GM23338 (cell line): ENCODE results near the gene SAP130. TPM values are rescaled to one million over a fixed set of nuclear protein-coding genes. Genes with fewer than 3 reads are reported as not detected.

Experiments
- ATAC-seq: fragments of 200-7000 bp; cut with Tn5 transposase; 3 replicates; pipeline ENCODE4 v1.9.1; 2020
- DNase-seq: peaks from one replicate; pipeline ENCODE4 v3.0.0-alpha.2; 2015; ENCODE audit warnings: low spot score
- H2AFZ ChIP-seq: fragments of 200-600 bp; sonication (generic); 2 replicates; pipeline ENCODE4 v1.8.0; 2016; ENCODE audit warnings: antibody characterized with exemption, mild to moderate bottlenecking, moderate library complexity
- H3F3A ChIP-seq: fragments of 200-600 bp; sonication (generic); replicated peaks from 2 replicates; pipeline ENCODE4 v1.8.0; 2017; ENCODE audit warnings: antibody characterized with exemption, mixed run types, low read depth
- H3K27ac ChIP-seq: fragments of 200-600 bp; sonication (generic); 2 replicates; pipeline ENCODE4 v1.6.1; 2016; ENCODE audit warnings: low read depth
- H3K27me3 ChIP-seq: fragments of 200-600 bp; sonication (generic); 2 replicates; pipeline ENCODE4 v1.8.0; 2016; ENCODE audit warnings: mild to moderate bottlenecking, mixed run types, moderate library complexity; ENCODE audit not compliant: insufficient read depth
- H3K36me3 ChIP-seq: fragments of 200-600 bp; sonication (generic); 2 replicates; pipeline ENCODE4 v1.8.0; 2016; ENCODE audit warnings: mild to moderate bottlenecking; ENCODE audit not compliant: insufficient read depth
- H3K4me1 ChIP-seq: fragments of 200-600 bp; sonication (generic); 2 replicates; pipeline ENCODE4 v1.8.0; 2016; ENCODE audit warnings: mild to moderate bottlenecking, moderate library complexity; ENCODE audit not compliant: insufficient read depth
- H3K4me2 ChIP-seq: fragments of 200-600 bp; sonication (generic); 2 replicates; pipeline ENCODE4 v1.7.1; 2017; ENCODE audit warnings: mixed run types
- H3K4me3 ChIP-seq: fragments of 200-600 bp; sonication (generic); 2 replicates; pipeline ENCODE4 v1.6.1; 2016; ENCODE audit warnings: mixed run types
- H3K79me2 ChIP-seq: fragments of 200-600 bp; sonication (generic); replicated peaks from 2 replicates; pipeline ENCODE4 v1.8.0; 2017; ENCODE audit warnings: mild to moderate bottlenecking; ENCODE audit not compliant: insufficient read depth
- H3K9me2 ChIP-seq: fragments of 200-600 bp; sonication (generic); 2 replicates; pipeline ENCODE4 v1.8.0; 2017; ENCODE audit not compliant: insufficient read depth
- H4K20me1 ChIP-seq: fragments of 200-600 bp; sonication (generic); replicated peaks from 2 replicates; pipeline ENCODE4 v1.8.0; 2017; ENCODE audit warnings: mild to moderate bottlenecking; ENCODE audit not compliant: insufficient read depth
- H3K27ac Mint-ChIP-seq: 2 replicates; pipeline ENCODE4 v1.8.0; 2020; ENCODE audit warnings: inconsistent platforms, mild to moderate bottlenecking, moderate library complexity, mixed read lengths
- H3K27me3 Mint-ChIP-seq: 3 replicates; pipeline ENCODE4 v1.8.0; 2022; ENCODE audit warnings: low read depth, mild to moderate bottlenecking, moderate library complexity, mixed read lengths, inconsistent platforms; ENCODE audit not compliant: insufficient read depth, poor library complexity
- H3K36me3 Mint-ChIP-seq: 3 replicates; pipeline ENCODE4 v1.8.0; 2021; ENCODE audit warnings: low read depth, mild to moderate bottlenecking, inconsistent platforms, moderate library complexity, mixed read lengths
- H3K4me1 Mint-ChIP-seq: 3 replicates; pipeline ENCODE4 v1.8.0; 2020; ENCODE audit warnings: mild to moderate bottlenecking, inconsistent platforms, mixed read lengths
- H3K4me3 Mint-ChIP-seq: 3 replicates; pipeline ENCODE4 v1.8.0; 2021; ENCODE audit warnings: moderate library complexity, mild to moderate bottlenecking, inconsistent platforms, mixed read lengths
- H3K9me3 Mint-ChIP-seq: 3 replicates; pipeline ENCODE4 v1.8.0; 2020; ENCODE audit warnings: moderate library complexity, mild to moderate bottlenecking, inconsistent platforms, mixed read lengths
- CREB1 ChIP-seq: fragments of 250-450 bp; sonication (Bioruptor Pico); IDR thresholded peaks from 2 replicates; pipeline ENCODE4 v1.5.0; 2020; ENCODE audit warnings: low read depth, mild to moderate bottlenecking, moderate library complexity
- CTCF ChIP-seq, 2 experiments: fragments of 200-600 bp in 1 of 2; sonication (generic) in 1 of 2; conservative IDR thresholded peaks; 2 replicates each; pipeline versions ENCODE4 v1.5.1 to v1.6.1; 2016 to 2017; ENCODE audit warnings: antibody characterized with exemption in 2 of 2, low read depth in 2 of 2, mild to moderate bottlenecking in 2 of 2, moderate library complexity in 1 of 2
- ETS1 ChIP-seq: IDR thresholded peaks from 2 replicates; pipeline ENCODE4 v1.6.1; 2016; ENCODE audit warnings: antibody characterized with exemption
- EZH2 ChIP-seq: fragments of 200-600 bp; sonication (generic); IDR thresholded peaks from one replicate; pipeline ENCODE4 v1.8.0; 2017; ENCODE audit warnings: antibody characterized with exemption, mild to moderate bottlenecking, low read depth; ENCODE audit not compliant: unreplicated experiment
- EZH2phosphoT487 ChIP-seq: fragments of 200-600 bp; sonication (generic); IDR thresholded peaks from one replicate; pipeline ENCODE4 v1.8.1; 2018; ENCODE audit warnings: antibody characterized with exemption; ENCODE audit not compliant: unreplicated experiment
- JUNB ChIP-seq: IDR thresholded peaks from one replicate; pipeline ENCODE4 v1.6.1; 2016; ENCODE audit warnings: antibody characterized with exemption; ENCODE audit not compliant: unreplicated experiment
- NANOG ChIP-seq: IDR thresholded peaks from 2 replicates; pipeline ENCODE4 v1.6.1; 2016; ENCODE audit warnings: antibody characterized with exemption, borderline replicate concordance
- POLR2AphosphoS5 ChIP-seq: IDR thresholded peaks from 2 replicates; pipeline ENCODE4 v1.6.1; 2016; ENCODE audit warnings: antibody characterized with exemption, low read depth
- REST ChIP-seq: IDR thresholded peaks from one replicate; pipeline ENCODE4 v1.6.1; 2018; ENCODE audit warnings: antibody characterized with exemption; ENCODE audit not compliant: unreplicated experiment
- STAT1 ChIP-seq: IDR thresholded peaks from one replicate; pipeline ENCODE4 v1.6.1; 2016; ENCODE audit warnings: antibody characterized with exemption; ENCODE audit not compliant: unreplicated experiment
- ZNF114 ChIP-seq: fragments of 250-450 bp; sonication (Bioruptor Pico); IDR thresholded peaks from 2 replicates; pipeline ENCODE4 v1.5.0; 2020; ENCODE audit warnings: mild to moderate bottlenecking, moderate library complexity
- ZNF331 ChIP-seq: fragments of 250-450 bp; sonication (Bioruptor Pico); IDR thresholded peaks from 2 replicates; pipeline ENCODE4 v1.5.0; 2020; ENCODE audit warnings: low read depth, mild to moderate bottlenecking, moderate library complexity
- ZNF462 ChIP-seq: fragments of 250-450 bp; sonication (Bioruptor Pico); IDR thresholded peaks from 2 replicates; pipeline ENCODE4 v1.5.0; 2020; ENCODE audit warnings: mild to moderate bottlenecking, moderate library complexity
- polyA plus RNA-seq: library from polyadenylated mRNA; unstranded; fragments of >200 nt; fragmentation: Nextera tagmentation; extraction: Ambion mirVana; gene quantifications from 2 replicates; pipeline ENCODE4 v1.2.1, GENCODE V29; 2016
- total RNA-seq: library from RNA; depleted of rRNA; stranded (reverse); fragments of >200 nt; shearing (Covaris generic); gene quantifications from 2 replicates; pipeline ENCODE4 v1.2.3, GENCODE V29; 2014

SAP130 gene
- total and polyA plus RNA-seq, 2 experiments from 2014 or later: 19.5 to 35.1 TPM

- Histone ChIP-seq H3K4me3 (no peak overlapping the region), H3K79me2 (no peaks in the 10 kb centered on the region), H3F3A (no peaks in the 10 kb centered on the region), H4K20me1 (no peaks in the 10 kb centered on the region), H3K9me2 (no peaks in the 10 kb centered on the region), H2AFZ (no peak overlapping the region), H3K27me3 (no peaks in the 10 kb centered on the region), H3K36me3 (peaks cover 10% of the 10 kb centered on the region; the same call in 1 of the 2 replicates), H3K27ac (no peak overlapping the region), H3K4me1 (no peaks in the 10 kb centered on the region), H3K4me2 (no peak overlapping the region)
- no peak for TF ChIP-seq EZH2phosphoT487
- no peak for TF ChIP-seq CTCF (conservative IDR thresholded peaks at IDR 0.05; ENCODE audit: low read depth in 2 of 2)
- no peak for TF ChIP-seq CREB1 (CRISPR knock-in tag)
- no peak for TF ChIP-seq ZNF114 (CRISPR knock-in tag)
- no peak for TF ChIP-seq ETS1
- TF ChIP-seq REST: no peak
- no peak for TF ChIP-seq JUNB
- TF ChIP-seq ZNF462 (CRISPR knock-in tag): no peak
- no peak for TF ChIP-seq EZH2
- no peak for TF ChIP-seq STAT1
- TF ChIP-seq POLR2AphosphoS5: no peak
- no peak for TF ChIP-seq NANOG
- TF ChIP-seq ZNF331 (CRISPR knock-in tag): no peak
- no peak overlapping the region for H3K27ac Mint-ChIP-seq
- H3K27me3 Mint-ChIP-seq: peaks cover under 1% of the 10 kb centered on the region
- H3K9me3 Mint-ChIP-seq: peaks cover 56% of the 10 kb centered on the region
- DNase-seq (no peak), ATAC-seq (no peak)
- peaks cover 24% of the 10 kb centered on the region for H3K36me3 Mint-ChIP-seq
- no peak overlapping the region for H3K4me3 Mint-ChIP-seq
- no peaks in the 10 kb centered on the region for H3K4me1 Mint-ChIP-seq
These were observed 10.6 kb upstream of the SAP130 start for GRCh38 chr2:128038411-128038810.
